ENCODE measurements around the gene GDNF. TPM values are rescaled to one million over a fixed set of nuclear protein-coding genes. Genes with fewer than 3 reads are reported as not detected.
"Not testable (repeated sequence)": the region's sequence is repeated elsewhere in the genome, so short reads cannot be mapped to it uniquely, and the experiment has no call there.

GDNF gene
- not detected for total RNA-seq

DNA sequence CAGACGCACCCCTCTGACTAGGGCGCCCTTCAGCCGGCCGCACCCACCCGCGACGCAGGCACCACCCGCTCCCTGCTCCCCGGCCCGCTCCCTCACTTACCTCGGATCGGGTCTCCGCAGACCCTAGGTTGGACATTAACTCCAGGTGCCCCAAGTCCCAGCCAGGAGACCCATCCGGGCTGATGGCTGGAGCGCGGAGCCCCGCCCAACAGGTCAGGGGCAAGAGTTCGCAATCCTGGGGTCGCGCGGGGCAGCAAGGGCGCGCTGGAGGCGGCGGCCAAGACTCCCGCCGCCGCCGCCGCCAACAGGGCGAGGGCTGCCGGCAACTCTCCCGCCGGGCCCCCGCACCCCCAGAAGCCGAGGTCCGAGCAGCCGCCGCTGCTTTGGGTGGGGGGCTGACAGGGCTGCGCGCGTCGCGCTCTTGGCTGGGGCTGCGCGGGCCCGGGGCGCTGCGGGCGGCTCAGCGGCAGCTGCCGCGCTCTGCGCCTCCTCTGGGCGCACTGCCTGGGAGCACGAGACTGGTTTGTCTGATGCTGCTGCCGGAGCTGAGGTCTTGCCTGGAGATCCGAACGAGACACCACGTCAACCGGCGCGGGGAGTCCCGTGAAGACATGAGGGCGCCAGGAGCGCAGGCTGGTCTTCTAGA is at the start of gene GDNF:
Gene GDNF (minus strand): TSS at position 635 of the 646 bp plus-strand sequence. CDS start 5,245 bp downstream, outside the sequence.
- Mint-ChIP-seq H3K36me3 (no peaks in the 10 kb centered on the region), H3K27ac (no peak within 1 kb of the TSS), H3K4me3 (no peak within 1 kb of the TSS), H3K4me1 (peaks cover 23% of the 10 kb centered on the region), H3K9me3 (no peaks in the 10 kb centered on the region), H3K27me3 (peaks cover 89% of the 10 kb centered on the region)
- POLR2A ChIA-PET: no interaction called here
- ATAC-seq (ENCODE audit: low read depth) (no peak), DNase-seq (peak; percentile 39)

DNA sequence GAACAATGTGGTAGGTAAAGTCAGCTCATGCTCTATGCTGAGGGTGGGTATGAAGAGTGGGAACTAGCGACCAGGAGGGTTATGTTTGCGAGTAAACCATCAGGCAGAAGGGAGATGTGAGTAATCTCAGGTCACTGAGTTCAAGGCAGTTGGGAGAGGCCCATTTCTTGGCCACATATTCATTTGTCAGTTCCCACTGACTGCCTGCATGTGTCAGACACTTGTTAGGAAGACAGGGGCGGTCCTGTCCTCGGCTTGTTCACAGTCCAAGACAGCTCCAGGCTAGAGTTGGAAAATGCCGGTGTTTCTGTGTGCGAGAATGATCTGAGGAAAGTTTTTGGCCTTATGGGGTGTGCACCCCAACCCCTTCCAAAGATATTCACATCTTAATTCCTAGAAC is 48.6 kb upstream of the GDNF start:
- ATAC-seq (ENCODE audit: low read depth): no peak
- Mint-ChIP-seq H3K4me1 (no peaks in the 10 kb centered on the region), H3K4me3 (no peak overlapping the region), H3K9me3 (no peaks in the 10 kb centered on the region), H3K27me3 (peaks cover 5% of the 10 kb centered on the region), H3K36me3 (no peaks in the 10 kb centered on the region), H3K27ac (no peak overlapping the region)
- POLR2A ChIA-PET: no interaction called here
- DNase-seq: no peak

GRCh38 chr5:37886242-37886905 is 46.5 kb upstream of the GDNF start:
- no peak for ATAC-seq (ENCODE audit: low read depth)
- no peaks in the 10 kb centered on the region for H3K9me3 Mint-ChIP-seq

DNA sequence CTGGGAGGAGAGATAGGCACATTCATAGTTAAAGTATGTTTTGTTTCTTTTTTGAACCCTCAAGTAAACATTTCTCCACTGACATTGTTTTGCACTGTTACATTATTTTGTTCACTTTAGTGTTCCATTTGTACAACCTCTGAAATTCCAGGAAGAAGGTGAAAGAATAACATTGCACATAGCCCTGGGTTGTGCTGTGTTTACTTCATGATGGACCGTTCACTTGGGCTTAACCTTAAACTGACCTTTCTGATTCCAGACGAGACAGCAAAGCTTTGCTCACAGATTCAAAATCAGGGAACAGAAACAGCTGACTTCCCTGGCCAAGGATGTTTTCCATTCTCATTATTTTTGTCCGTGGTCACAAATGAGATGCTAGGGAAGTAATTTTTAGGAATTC is 42.8 kb upstream of the GDNF start:
- Mint-ChIP-seq H3K27me3 (no peaks in the 10 kb centered on the region), H3K27ac (no peak overlapping the region), H3K4me1 (no peaks in the 10 kb centered on the region), H3K9me3 (peaks cover 1% of the 10 kb centered on the region), H3K4me3 (no peak overlapping the region), H3K36me3 (no peaks in the 10 kb centered on the region)
- POLR2A ChIA-PET: no interaction called here
- DNase-seq (no peak), ATAC-seq (ENCODE audit: low read depth) (no peak)

More at GRCh38 chr5:37886242-37886905, 46.5 kb upstream of the GDNF start:
- DNase-seq: no peak
- POLR2A ChIA-PET: no interaction called here
- Mint-ChIP-seq H3K36me3 (no peaks in the 10 kb centered on the region), H3K27ac (no peak overlapping the region), H3K27me3 (peaks cover 5% of the 10 kb centered on the region), H3K4me3 (no peak overlapping the region), H3K4me1 (no peaks in the 10 kb centered on the region)

DNA sequence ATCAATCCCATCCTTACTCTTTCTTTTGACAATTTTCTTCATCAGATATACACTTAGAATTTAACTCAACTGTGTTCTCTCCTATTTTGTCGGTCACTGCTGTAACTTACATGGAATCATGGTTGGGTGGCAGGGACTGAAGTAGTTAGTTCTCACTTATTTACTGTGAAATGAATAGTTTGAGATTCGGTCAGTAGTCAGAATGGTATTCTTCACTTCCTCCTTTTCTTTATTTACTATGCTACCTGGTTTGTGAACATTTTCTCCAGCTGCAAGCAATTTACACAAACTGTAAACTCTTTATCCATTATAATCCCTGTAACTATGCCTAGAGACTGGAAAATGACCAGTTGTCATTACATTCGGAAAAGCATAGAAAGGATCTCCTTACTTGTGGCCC is 41.5 kb upstream of the GDNF start:
- DNase-seq (no peak), ATAC-seq (ENCODE audit: low read depth) (no peak)
- Mint-ChIP-seq H3K4me3 (no peak overlapping the region), H3K27ac (no peak overlapping the region), H3K36me3 (no peaks in the 10 kb centered on the region), H3K27me3 (no peaks in the 10 kb centered on the region), H3K9me3 (peaks cover 1% of the 10 kb centered on the region), H3K4me1 (no peaks in the 10 kb centered on the region)
- POLR2A ChIA-PET: no interaction called here

- POLR2A ChIA-PET: no interaction called here
- Mint-ChIP-seq H3K27me3 (no peaks in the 10 kb centered on the region), H3K4me1 (no peaks in the 10 kb centered on the region), H3K9me3 (peaks cover 1% of the 10 kb centered on the region), H3K4me3 (no peak overlapping the region), H3K36me3 (no peaks in the 10 kb centered on the region), H3K27ac (no peak overlapping the region)
- DNase-seq: no peak
- no peak for ATAC-seq (ENCODE audit: low read depth)
Observed at GRCh38 chr5:37876943-37877342, 37.1 kb upstream of the GDNF start.

DNA sequence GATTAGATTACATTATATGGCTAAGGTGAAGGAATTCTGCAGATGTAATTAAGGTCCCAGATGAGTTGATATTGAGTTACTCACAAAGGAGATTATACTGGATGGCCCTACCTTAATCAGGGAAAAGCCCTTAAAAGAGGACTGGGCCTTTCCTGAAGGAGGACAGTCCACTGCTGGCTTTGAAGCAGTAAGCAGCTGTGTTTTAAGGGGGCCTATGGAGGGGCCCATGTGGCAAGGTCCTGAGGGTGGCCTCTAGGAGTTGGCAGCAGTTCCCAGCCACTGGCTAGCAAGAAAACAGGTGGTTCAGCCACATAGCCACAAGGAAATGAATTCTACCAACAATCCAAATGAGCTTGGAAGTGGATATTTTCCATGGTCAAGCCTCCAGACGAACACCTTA is 36.4 kb upstream of the GDNF start:
- ATAC-seq (ENCODE audit: low read depth): no peak
- POLR2A ChIA-PET: no interaction called here
- H3K36me3 Mint-ChIP-seq: no peaks in the 10 kb centered on the region
- no peaks in the 10 kb centered on the region for H3K27me3 Mint-ChIP-seq
- DNase-seq: no peak
- peaks cover 1% of the 10 kb centered on the region for H3K9me3 Mint-ChIP-seq
- no peak overlapping the region for H3K4me3 Mint-ChIP-seq
- no peaks in the 10 kb centered on the region for H3K4me1 Mint-ChIP-seq
- H3K27ac Mint-ChIP-seq: no peak overlapping the region

DNA sequence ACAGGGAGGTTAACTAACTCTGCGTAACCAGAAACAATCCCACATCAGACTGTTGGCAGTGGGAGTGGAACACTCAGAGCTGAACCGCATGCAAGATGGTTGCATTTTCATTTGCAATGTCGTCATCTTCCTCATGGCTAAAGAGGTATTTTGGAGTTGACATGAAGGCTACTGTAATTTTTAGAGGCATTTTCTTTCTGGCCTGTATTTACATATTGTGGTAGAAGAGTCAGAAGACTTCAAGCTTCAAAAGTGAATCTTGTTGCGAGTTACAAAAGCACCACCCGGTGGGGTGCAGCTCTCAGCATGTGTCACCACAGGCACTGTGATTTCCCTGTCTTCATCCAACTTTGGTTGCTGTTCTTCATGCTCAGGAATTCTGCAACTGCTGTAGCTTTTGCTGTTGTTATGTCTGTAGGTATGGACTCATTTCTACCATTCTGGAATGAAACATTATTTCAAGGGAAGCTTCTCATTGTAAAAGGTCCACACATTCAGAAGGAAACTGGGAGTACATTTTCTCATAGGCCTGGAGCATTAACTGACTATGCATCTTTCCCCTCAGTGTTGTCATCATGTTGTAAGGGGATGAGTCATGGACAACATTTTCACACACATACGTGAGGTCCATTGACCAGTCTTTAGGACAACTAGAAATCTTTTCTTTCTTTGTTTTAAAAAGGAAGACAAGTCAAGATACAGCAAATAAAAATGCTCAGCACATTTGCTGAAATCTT is 35.4 kb upstream of the GDNF start:
- ATAC-seq (ENCODE audit: low read depth) (no peak), DNase-seq (no peak)
- POLR2A ChIA-PET: no interaction called here
- Mint-ChIP-seq H3K27ac (no peak overlapping the region), H3K4me1 (no peaks in the 10 kb centered on the region), H3K9me3 (peaks cover 1% of the 10 kb centered on the region), H3K36me3 (no peaks in the 10 kb centered on the region), H3K4me3 (no peak overlapping the region), H3K27me3 (peaks cover 3% of the 10 kb centered on the region)

GRCh38 chr5:37873988-37874387 is 34.1 kb upstream of the GDNF start:
- DNase-seq (no peak), ATAC-seq (ENCODE audit: low read depth) (no peak)
- H3K27ac Mint-ChIP-seq: no peak overlapping the region
- POLR2A ChIA-PET: no interaction called here
- no peaks in the 10 kb centered on the region for H3K4me1 Mint-ChIP-seq
- no peaks in the 10 kb centered on the region for H3K9me3 Mint-ChIP-seq
- no peaks in the 10 kb centered on the region for H3K36me3 Mint-ChIP-seq
- H3K27me3 Mint-ChIP-seq: peaks cover 5% of the 10 kb centered on the region
- H3K4me3 Mint-ChIP-seq: no peak overlapping the region

DNA sequence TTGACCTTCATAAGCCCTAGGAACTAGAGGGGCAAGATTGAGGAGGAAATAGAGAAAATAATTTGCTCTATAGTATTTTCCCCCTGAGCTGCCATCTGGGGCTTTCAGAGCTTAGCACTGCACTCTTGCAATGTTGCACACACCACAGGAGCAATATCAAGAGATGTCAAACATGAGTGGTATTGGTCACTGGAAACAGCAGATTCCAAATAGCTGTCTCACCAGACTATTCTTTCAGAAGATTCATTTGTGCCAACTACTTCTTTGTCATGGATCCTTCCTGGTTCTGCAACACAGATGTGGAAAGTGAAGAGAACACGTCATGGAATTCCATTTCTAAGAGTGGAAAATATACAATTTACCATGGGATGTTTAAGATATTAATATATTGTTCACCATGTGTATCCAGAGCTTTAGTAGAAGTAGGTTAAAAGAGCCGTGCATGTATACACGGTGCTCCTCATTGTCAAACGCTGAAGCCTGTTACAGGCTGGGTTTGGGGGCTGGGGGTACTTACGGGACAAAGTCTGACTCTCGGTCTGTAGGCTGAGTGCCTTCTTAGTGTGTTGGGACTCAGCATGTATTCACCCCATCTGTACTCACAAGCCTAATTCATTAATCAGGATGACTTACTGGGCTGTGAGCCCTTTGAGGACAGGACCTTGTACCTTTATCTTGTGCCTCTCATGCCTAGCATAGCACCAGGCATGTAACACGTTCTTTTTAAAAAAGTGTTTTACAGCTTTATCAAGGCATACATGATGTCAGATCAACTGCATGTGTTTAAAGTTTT is 31.4 kb upstream of the GDNF start:
- H3K9me3 Mint-ChIP-seq: no peaks in the 10 kb centered on the region
- peaks cover 5% of the 10 kb centered on the region for H3K27me3 Mint-ChIP-seq
- H3K4me3 Mint-ChIP-seq: no peak overlapping the region
- H3K27ac Mint-ChIP-seq: no peak overlapping the region
- ATAC-seq (ENCODE audit: low read depth) (no peak), DNase-seq (no peak)
- H3K36me3 Mint-ChIP-seq: no peaks in the 10 kb centered on the region
- no peaks in the 10 kb centered on the region for H3K4me1 Mint-ChIP-seq
- POLR2A ChIA-PET: no interaction called here

- H3K27me3 Mint-ChIP-seq: peaks cover 5% of the 10 kb centered on the region
- H3K9me3 Mint-ChIP-seq: no peaks in the 10 kb centered on the region
- POLR2A ChIA-PET: no interaction called here
- no peak for ATAC-seq (ENCODE audit: low read depth)
- DNase-seq: no peak
- no peak overlapping the region for H3K27ac Mint-ChIP-seq
- no peak overlapping the region for H3K4me3 Mint-ChIP-seq
- no peaks in the 10 kb centered on the region for H3K4me1 Mint-ChIP-seq
- H3K36me3 Mint-ChIP-seq: no peaks in the 10 kb centered on the region
Observed at GRCh38 chr5:37869216-37869615, 29.4 kb upstream of the GDNF start.

DNA sequence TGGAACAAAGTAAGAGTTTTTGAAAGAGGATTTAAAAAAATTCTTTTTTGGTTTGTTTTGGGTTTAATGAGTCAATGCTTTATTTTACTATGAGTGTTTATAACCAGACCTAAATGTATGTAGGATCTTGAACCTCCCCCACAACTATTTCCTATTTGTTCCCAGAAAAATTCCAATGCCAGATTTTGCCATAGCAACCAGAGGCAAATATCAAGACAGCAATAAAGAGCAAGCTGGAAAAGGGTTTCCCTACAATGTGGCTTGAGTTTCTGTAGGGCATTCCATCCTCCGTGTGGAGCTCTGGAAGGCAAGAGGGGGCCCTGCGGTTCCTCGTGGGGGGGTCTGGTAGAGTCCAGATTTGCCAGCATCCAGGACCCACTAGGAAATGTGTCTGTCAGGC is 27.8 kb upstream of the GDNF start:
- no peak for ATAC-seq (ENCODE audit: low read depth)
- Mint-ChIP-seq H3K4me3 (no peak overlapping the region), H3K27ac (no peak overlapping the region), H3K9me3 (no peaks in the 10 kb centered on the region), H3K27me3 (peaks cover 8% of the 10 kb centered on the region), H3K36me3 (no peaks in the 10 kb centered on the region), H3K4me1 (no peaks in the 10 kb centered on the region)
- POLR2A ChIA-PET: no interaction called here
- no peak for DNase-seq

- H3K9me3 Mint-ChIP-seq; H3K4me1 Mint-ChIP-seq; DNase-seq; H3K36me3 Mint-ChIP-seq; H3K4me3 Mint-ChIP-seq; H3K27me3 Mint-ChIP-seq; POLR2A ChIA-PET; H3K27ac Mint-ChIP-seq; ATAC-seq (ENCODE audit: low read depth): not testable (repeated sequence)
Observed at GRCh38 chr5:37862907-37863306, 23.1 kb upstream of the GDNF start.

Measured in activated naive CD8-positive, alpha-beta T cell treated with anti-CD3 and anti-CD28 coated beads, Interleukin-2, amount 10 ng/mL, durations not matched to agents 7 days and 5 days (primary cell).